HepG2 (cell line): Measurements from ENCODE around the gene GNL3. TPM values are rescaled to one million over a fixed set of nuclear protein-coding genes. Genes with fewer than 3 reads are reported as not detected.

Source experiments
- CREB1 ChIP-seq, 2 experiments: fragments of 450-650 bp in 1 of 2; IDR thresholded peaks; 2 replicates each; pipeline ENCODE4 v1.6.1; 2016 to 2017; ENCODE audit warnings: control low read depth in 1 of 2, mild to moderate bottlenecking in 1 of 2, missing compliant biosample characterization in 1 of 2, missing genetic modification characterization in 1 of 2
- FOXO1 ChIP-seq: sonication (generic); formaldehyde crosslinking; IDR thresholded peaks from 2 replicates; pipeline ENCODE4 v1.4.0; 2020; ENCODE audit warnings: missing genetic modification reagents
- NCOA5 ChIP-seq: sonication (generic); formaldehyde crosslinking; IDR thresholded peaks from 2 replicates; pipeline ENCODE4 v1.4.0; 2020; ENCODE audit warnings: missing genetic modification reagents
- NFE2L2 ChIP-seq: fragments of 150-350 bp; IDR thresholded peaks from 2 replicates; pipeline ENCODE4 v1.6.1; 2014; ENCODE audit warnings: low read length
- NFYC ChIP-seq: IDR thresholded peaks from 2 replicates; pipeline ENCODE4 v1.6.1; 2016; ENCODE audit warnings: missing genetic modification reagents, missing compliant biosample characterization
- RFXAP ChIP-seq: sonication (generic); formaldehyde crosslinking; IDR thresholded peaks from 2 replicates; pipeline ENCODE4 v1.4.0; 2020; ENCODE audit warnings: missing genetic modification reagents, borderline replicate concordance
- SCMH1 ChIP-seq: sonication (generic); formaldehyde crosslinking; IDR thresholded peaks from 2 replicates; pipeline ENCODE4 v1.9.0; 2021; ENCODE audit warnings: missing genetic modification reagents, mild to moderate bottlenecking, borderline replicate concordance
- SMAD9 ChIP-seq: sonication (generic); formaldehyde crosslinking; IDR thresholded peaks from 2 replicates; pipeline ENCODE4 v1.5.1; 2020; ENCODE audit warnings: mild to moderate bottlenecking, missing genetic modification reagents
- XBP1 ChIP-seq: sonication (generic); formaldehyde crosslinking; IDR thresholded peaks from 2 replicates; pipeline ENCODE4 v1.5.0; 2020; ENCODE audit warnings: missing genetic modification reagents
- YEATS2 ChIP-seq: sonication (generic); formaldehyde crosslinking; IDR thresholded peaks from 2 replicates; pipeline ENCODE4 v1.4.0; 2020; ENCODE audit warnings: missing genetic modification reagents, borderline replicate concordance
- ZBTB7A ChIP-seq: sonication (generic); formaldehyde crosslinking; IDR thresholded peaks from 2 replicates; pipeline ENCODE4 v1.8.0; 2022; ENCODE audit warnings: mild to moderate bottlenecking, missing genetic modification reagents
- ZNF253 ChIP-seq: sonication (generic); formaldehyde crosslinking; IDR thresholded peaks from 2 replicates; pipeline ENCODE4 v1.8.0; 2022; ENCODE audit warnings: mild to moderate bottlenecking, missing genetic modification reagents, borderline replicate concordance
- ZNF546 ChIP-seq: sonication (generic); formaldehyde crosslinking; conservative IDR thresholded peaks from 2 replicates; pipeline ENCODE4 v1.8.1; 2023; ENCODE audit warnings: mild to moderate bottlenecking, missing genetic modification reagents
- ZNF646 ChIP-seq: sonication (generic); formaldehyde crosslinking; IDR thresholded peaks from 2 replicates; pipeline ENCODE4 v1.9.0; 2021; ENCODE audit warnings: mild to moderate bottlenecking, missing genetic modification reagents
- polyA plus RNA-seq, 8 experiments: library from polyadenylated mRNA; depleted of rRNA in 3 of 8; stranded (reverse) in 7 of 8; unstranded in 1 of 8; fragments of >200 nt; fragmentation: Illumina TruSeq in 4 of 8; extraction: Trizol in 4 of 8; gene quantifications; 2 replicates each; pipeline versions ENCODE4 v1.2.1 to v1.2.3, GENCODE V29; 2011 to 2016; ENCODE audit warnings: low read depth in 4 of 8, missing spikeins in 1 of 8, mixed read lengths in 1 of 8; ENCODE audit not compliant: insufficient read depth in 1 of 8
- total RNA-seq, 5 experiments: library from RNA; depleted of rRNA; stranded (reverse); fragments of >200 nt; fragmentation: Illumina TruSeq; extraction: Trizol; gene quantifications; 2 replicates each; pipeline ENCODE4 v1.2.3, GENCODE V29; 2016; ENCODE audit warnings: low read depth in 1 of 5
- TF ChIP-seq, protein P1 (sequence below): IDR thresholded peaks from 2 replicates; pipeline ENCODE4 v1.6.1; 2016
- TF ChIP-seq, protein P2 (sequence below): sonication (generic); formaldehyde crosslinking; IDR thresholded peaks from 2 replicates; pipeline ENCODE4 v1.5.0; 2020; ENCODE audit warnings: mild to moderate bottlenecking, missing genetic modification reagents, moderate library complexity

Gene GNL3
- total and polyA plus RNA-seq, 2 of the 13 experiments (the other 11 are each of a cell fraction or from before 2014, with no cell fraction given): 129 to 257 TPM

- TF ChIP-seq ZNF646 (CRISPR knock-in tag) (no peak), RFXAP (CRISPR knock-in tag) (peak; percentile 79; the same call in 1 of the 2 replicates), NFYC (CRISPR knock-in tag) (no peak), ZNF253 (CRISPR knock-in tag) (no peak), YEATS2 (CRISPR knock-in tag) (no peak; the same call in 1 of the 2 replicates), NFE2L2 (no peak), ZNF546 (no peak), FOXO1 (peak; percentile 75; the same call in 1 of the 2 replicates), ZBTB7A (no peak), XBP1 (CRISPR knock-in tag) (no peak), CREB1 (IDR thresholded peaks at IDR 0.05) (0 out of 2 replicates have a peak, but pooled peaks have one; percentile 14), CREB1 (CRISPR knock-in tag; IDR thresholded peaks at IDR 0.05) (peak; percentile 40; the same call in 1 of the 2 replicates), SCMH1 (CRISPR knock-in tag) (no peak), NCOA5 (no peak), SMAD9 (no peak)
- TF ChIP-seq, protein P1, sequence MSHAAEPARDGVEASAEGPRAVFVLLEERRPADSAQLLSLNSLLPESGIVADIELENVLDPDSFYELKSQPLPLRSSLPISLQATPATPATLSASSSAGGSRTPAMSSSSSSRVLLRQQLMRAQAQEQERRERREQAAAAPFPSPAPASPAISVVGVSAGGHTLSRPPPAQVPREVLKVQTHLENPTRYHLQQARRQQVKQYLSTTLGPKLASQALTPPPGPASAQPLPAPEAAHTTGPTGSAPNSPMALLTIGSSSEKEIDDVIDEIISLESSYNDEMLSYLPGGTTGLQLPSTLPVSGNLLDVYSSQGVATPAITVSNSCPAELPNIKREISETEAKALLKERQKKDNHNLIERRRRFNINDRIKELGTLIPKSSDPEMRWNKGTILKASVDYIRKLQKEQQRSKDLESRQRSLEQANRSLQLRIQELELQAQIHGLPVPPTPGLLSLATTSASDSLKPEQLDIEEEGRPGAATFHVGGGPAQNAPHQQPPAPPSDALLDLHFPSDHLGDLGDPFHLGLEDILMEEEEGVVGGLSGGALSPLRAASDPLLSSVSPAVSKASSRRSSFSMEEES: peak; percentile 87
- TF ChIP-seq, protein P2, sequence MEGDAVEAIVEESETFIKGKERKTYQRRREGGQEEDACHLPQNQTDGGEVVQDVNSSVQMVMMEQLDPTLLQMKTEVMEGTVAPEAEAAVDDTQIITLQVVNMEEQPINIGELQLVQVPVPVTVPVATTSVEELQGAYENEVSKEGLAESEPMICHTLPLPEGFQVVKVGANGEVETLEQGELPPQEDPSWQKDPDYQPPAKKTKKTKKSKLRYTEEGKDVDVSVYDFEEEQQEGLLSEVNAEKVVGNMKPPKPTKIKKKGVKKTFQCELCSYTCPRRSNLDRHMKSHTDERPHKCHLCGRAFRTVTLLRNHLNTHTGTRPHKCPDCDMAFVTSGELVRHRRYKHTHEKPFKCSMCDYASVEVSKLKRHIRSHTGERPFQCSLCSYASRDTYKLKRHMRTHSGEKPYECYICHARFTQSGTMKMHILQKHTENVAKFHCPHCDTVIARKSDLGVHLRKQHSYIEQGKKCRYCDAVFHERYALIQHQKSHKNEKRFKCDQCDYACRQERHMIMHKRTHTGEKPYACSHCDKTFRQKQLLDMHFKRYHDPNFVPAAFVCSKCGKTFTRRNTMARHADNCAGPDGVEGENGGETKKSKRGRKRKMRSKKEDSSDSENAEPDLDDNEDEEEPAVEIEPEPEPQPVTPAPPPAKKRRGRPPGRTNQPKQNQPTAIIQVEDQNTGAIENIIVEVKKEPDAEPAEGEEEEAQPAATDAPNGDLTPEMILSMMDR (CRISPR knock-in tag): no peak
These were observed 19.0 kb downstream of the GNL3 start (continued) for GRCh38 chr3:52704611-52705437.
